Activated T-helper 17 cell treated with anti-CD3 and anti-CD28 coated beads, Interleukin-2, amount 50 U/mL, for 72 hours (primary cell): ENCODE measurements around the gene FZD8. TPM values are rescaled to one million over a fixed set of nuclear protein-coding genes. Genes with fewer than 3 reads are reported as not detected.
A peak's percentile ranks its signal among the peaks of the same experiment; 100 is the strongest.

Experiments used
- ATAC-seq: fragments of 150-1000 bp; cut with Tn5 transposase; replicated peaks from 2 replicates; pipeline ENCODE4 v1.10.0; 2021; ENCODE audit warnings: mild to moderate bottlenecking, moderate library complexity
- H3K27ac Mint-ChIP-seq: one replicate; pipeline ENCODE4 v1.8.0; 2022; ENCODE audit warnings: mixed read lengths
- H3K27me3 Mint-ChIP-seq: one replicate; pipeline ENCODE4 v1.8.0; 2022; ENCODE audit warnings: mixed read lengths
- H3K36me3 Mint-ChIP-seq: one replicate; pipeline ENCODE4 v1.8.0; 2022; ENCODE audit warnings: low read depth, mild to moderate bottlenecking, mixed read lengths
- H3K4me1 Mint-ChIP-seq: one replicate; pipeline ENCODE4 v1.8.0; 2022; ENCODE audit warnings: mixed read lengths
- H3K4me3 Mint-ChIP-seq: one replicate; pipeline ENCODE4 v1.8.0; 2022; ENCODE audit warnings: mild to moderate bottlenecking, mixed read lengths
- H3K9me3 Mint-ChIP-seq: one replicate; pipeline ENCODE4 v1.8.0; 2022; ENCODE audit warnings: mixed read lengths
- total RNA-seq, 2 donors: library from RNA; stranded (reverse); gene quantifications; one replicate each; pipeline ENCODE4 v1.2.3, GENCODE V29; 2022

The FZD8 gene
- total RNA-seq, 2 donors from 2014 or later = 0.39 TPM; not detected in 1

- ATAC-seq = no peak
- no peak overlapping the region for H3K27ac Mint-ChIP-seq
- peaks cover 6% of the 10 kb centered on the region for H3K27me3 Mint-ChIP-seq
- no peak overlapping the region for H3K4me3 Mint-ChIP-seq
- H3K4me1 Mint-ChIP-seq = no peaks in the 10 kb centered on the region
- H3K9me3 Mint-ChIP-seq = no peaks in the 10 kb centered on the region
- no peaks in the 10 kb centered on the region for H3K36me3 Mint-ChIP-seq
Measured at GRCh38 chr10:35652824-35653223, 10.7 kb upstream of the FZD8 start.

- no peaks in the 10 kb centered on the region for H3K36me3 Mint-ChIP-seq
- H3K9me3 Mint-ChIP-seq = no peaks in the 10 kb centered on the region
- no peaks in the 10 kb centered on the region for H3K4me1 Mint-ChIP-seq
- no peak overlapping the region for H3K4me3 Mint-ChIP-seq
- H3K27ac Mint-ChIP-seq = no peak overlapping the region
- peaks cover under 1% of the 10 kb centered on the region for H3K27me3 Mint-ChIP-seq
- ATAC-seq = no peak
Measured at GRCh38 chr10:35650894-35651293, 8.8 kb upstream of the FZD8 start.

- peak overlapping the region; percentile 85 for H3K4me3 Mint-ChIP-seq
- H3K36me3 Mint-ChIP-seq = no peaks in the 10 kb centered on the region
- peaks cover 14% of the 10 kb centered on the region for H3K27me3 Mint-ChIP-seq
- H3K27ac Mint-ChIP-seq = no peak overlapping the region
- ATAC-seq = no peak
- no peaks in the 10 kb centered on the region for H3K9me3 Mint-ChIP-seq
- peaks cover 6% of the 10 kb centered on the region for H3K4me1 Mint-ChIP-seq
Measured at GRCh38 chr10:35644050-35644950, 2.2 kb upstream of the FZD8 start.

GRCh38 chr10:35643151-35644049, 1.3 kb upstream of the FZD8 start:
- Mint-ChIP-seq H3K4me3 (peak overlapping the region; percentile 85), H3K9me3 (no peaks in the 10 kb centered on the region), H3K36me3 (no peaks in the 10 kb centered on the region), H3K4me1 (peaks cover 6% of the 10 kb centered on the region), H3K27me3 (peaks cover 14% of the 10 kb centered on the region), H3K27ac (no peak overlapping the region)
- no peak for ATAC-seq

GRCh38 chr10:35642793-35643114, 658 bp upstream of the FZD8 start:
- no peaks in the 10 kb centered on the region for H3K9me3 Mint-ChIP-seq
- peaks cover 20% of the 10 kb centered on the region for H3K27me3 Mint-ChIP-seq
- no peak overlapping the region for H3K27ac Mint-ChIP-seq
- no peak for ATAC-seq
- H3K36me3 Mint-ChIP-seq = no peaks in the 10 kb centered on the region
- H3K4me3 Mint-ChIP-seq = peak overlapping the region; percentile 85
- peaks cover 6% of the 10 kb centered on the region for H3K4me1 Mint-ChIP-seq

- Mint-ChIP-seq H3K27ac (no peak overlapping the region), H3K36me3 (no peaks in the 10 kb centered on the region), H3K27me3 (peaks cover 26% of the 10 kb centered on the region), H3K9me3 (no peaks in the 10 kb centered on the region), H3K4me1 (peaks cover 6% of the 10 kb centered on the region), H3K4me3 (peak overlapping the region; percentile 85)
- ATAC-seq = peak; percentile 27
Measured at GRCh38 chr10:35641676-35642034, 441 bp downstream of the FZD8 start.

GRCh38 chr10:35640951-35641675, 983 bp downstream of the FZD8 start:
- Mint-ChIP-seq H3K9me3 (no peaks in the 10 kb centered on the region), H3K36me3 (no peaks in the 10 kb centered on the region), H3K4me3 (peak overlapping the region; percentile 70), H3K4me1 (peaks cover 6% of the 10 kb centered on the region), H3K27ac (no peak overlapping the region), H3K27me3 (peaks cover 28% of the 10 kb centered on the region)
- ATAC-seq = peak; percentile 33

- Mint-ChIP-seq H3K9me3 (no peaks in the 10 kb centered on the region), H3K4me1 (peaks cover 6% of the 10 kb centered on the region), H3K27ac (no peak overlapping the region), H3K36me3 (no peaks in the 10 kb centered on the region), H3K4me3 (peak overlapping the region; percentile 70), H3K27me3 (peaks cover 28% of the 10 kb centered on the region)
- peak; percentile 43 for ATAC-seq
Measured at GRCh38 chr10:35640474-35640873, 1.6 kb downstream of the FZD8 start.

- no peaks in the 10 kb centered on the region for H3K9me3 Mint-ChIP-seq
- no peaks in the 10 kb centered on the region for H3K36me3 Mint-ChIP-seq
- no peak for ATAC-seq
- peak overlapping the region; percentile 70 for H3K4me3 Mint-ChIP-seq
- peaks cover 6% of the 10 kb centered on the region for H3K4me1 Mint-ChIP-seq
- peaks cover 24% of the 10 kb centered on the region for H3K27me3 Mint-ChIP-seq
- H3K27ac Mint-ChIP-seq = no peak overlapping the region
Measured at GRCh38 chr10:35639728-35640401, 2.2 kb downstream of the FZD8 start.

GRCh38 chr10:35639021-35639727, 2.9 kb downstream of the FZD8 start:
- H3K4me3 Mint-ChIP-seq = peak overlapping the region; percentile 70

GRCh38 chr10:35638101-35638500, 4.0 kb downstream of the FZD8 start:
- Mint-ChIP-seq H3K9me3 (no peaks in the 10 kb centered on the region), H3K4me1 (no peaks in the 10 kb centered on the region), H3K4me3 (no peak overlapping the region), H3K27me3 (peaks cover 17% of the 10 kb centered on the region), H3K36me3 (no peaks in the 10 kb centered on the region), H3K27ac (no peak overlapping the region)
- no peak for ATAC-seq

More at GRCh38 chr10:35639021-35639727, 2.9 kb downstream of the FZD8 start:
- Mint-ChIP-seq H3K27me3 (peaks cover 24% of the 10 kb centered on the region), H3K27ac (no peak overlapping the region), H3K36me3 (no peaks in the 10 kb centered on the region), H3K4me1 (peaks cover 6% of the 10 kb centered on the region), H3K9me3 (no peaks in the 10 kb centered on the region)
- ATAC-seq = no peak

- Mint-ChIP-seq H3K27me3 (peaks cover 17% of the 10 kb centered on the region), H3K4me1 (no peaks in the 10 kb centered on the region), H3K9me3 (no peaks in the 10 kb centered on the region), H3K4me3 (no peak overlapping the region), H3K27ac (no peak overlapping the region), H3K36me3 (no peaks in the 10 kb centered on the region)
- ATAC-seq = no peak
Measured at GRCh38 chr10:35637462-35637861, 4.6 kb downstream of the FZD8 start.

GRCh38 chr10:35636956-35637355, 5.1 kb downstream of the FZD8 start:
- ATAC-seq = no peak
- H3K4me1 Mint-ChIP-seq = no peaks in the 10 kb centered on the region
- peaks cover 17% of the 10 kb centered on the region for H3K27me3 Mint-ChIP-seq
- H3K9me3 Mint-ChIP-seq = no peaks in the 10 kb centered on the region
- no peak overlapping the region for H3K27ac Mint-ChIP-seq
- H3K36me3 Mint-ChIP-seq = no peaks in the 10 kb centered on the region
- H3K4me3 Mint-ChIP-seq = no peak overlapping the region
